Natural killer cell (primary cell): ENCODE data around the gene NCAPG2. TPM values are rescaled to one million over a fixed set of nuclear protein-coding genes. Genes with fewer than 3 reads are reported as not detected.
A peak's percentile ranks its signal among the peaks of the same experiment; 100 is the strongest.

Experiments
- ATAC-seq, 3 donors: fragments of 150-1000 bp in 2 of 3; fragments of 200-7000 bp in 1 of 3; cut with Tn5 transposase; 1 replicate in 1 of 3; 2 replicates in 2 of 3; pipeline ENCODE4 v1.10.0; 2021; ENCODE audit warnings: mild to moderate bottlenecking in 2 of 3, moderate library complexity in 2 of 3
- DNase-seq, 2 donors: peaks; one replicate each; pipeline versions ENCODE4 v3.0.0 to v3.0.0-alpha.2; 2013 to 2021; ENCODE audit warnings: mixed read lengths in 1 of 2
- H3K27ac ChIP-seq: one replicate; pipeline ENCODE4 v1.5.1; 2013; ENCODE audit warnings: mild to moderate bottlenecking, low read length
- H3K27me3 ChIP-seq: one replicate; pipeline ENCODE4 v1.6.1; 2013; ENCODE audit warnings: low read length; ENCODE audit not compliant: control insufficient read depth, insufficient read depth
- H3K36me3 ChIP-seq: one replicate; pipeline ENCODE4 v1.6.1; 2013; ENCODE audit warnings: low read length; ENCODE audit not compliant: control insufficient read depth, insufficient read depth
- H3K4me1 ChIP-seq: one replicate; pipeline ENCODE4 v1.6.1; 2013; ENCODE audit warnings: low read length; ENCODE audit not compliant: control insufficient read depth, insufficient read depth
- H3K4me3 ChIP-seq: one replicate; pipeline ENCODE4 v1.5.1; 2013; ENCODE audit warnings: low read length
- H3K9me3 ChIP-seq: one replicate; pipeline ENCODE4 v1.6.1; 2013; ENCODE audit warnings: low read length; ENCODE audit not compliant: control insufficient read depth, insufficient read depth
- H3K27ac Mint-ChIP-seq, 2 donors: one replicate each; pipeline ENCODE4 v1.8.0; 2022; ENCODE audit warnings: mild to moderate bottlenecking in 2 of 2, mixed read lengths in 2 of 2, moderate library complexity in 1 of 2
- H3K27me3 Mint-ChIP-seq, 2 donors: one replicate each; pipeline ENCODE4 v1.8.0; 2022; ENCODE audit warnings: low read depth in 2 of 2, mixed read lengths in 2 of 2
- H3K36me3 Mint-ChIP-seq: one replicate; pipeline ENCODE4 v1.8.0; 2022; ENCODE audit warnings: mixed read lengths
- H3K4me1 Mint-ChIP-seq, 2 donors: one replicate each; pipeline ENCODE4 v1.8.0; 2022; ENCODE audit warnings: mixed read lengths in 2 of 2
- H3K4me3 Mint-ChIP-seq: one replicate; pipeline ENCODE4 v1.8.0; 2022; ENCODE audit warnings: mild to moderate bottlenecking, moderate library complexity, mixed read lengths
- H3K9me3 Mint-ChIP-seq, 2 donors: one replicate each; pipeline ENCODE4 v1.8.0; 2022; ENCODE audit warnings: mixed read lengths in 2 of 2
- WGBS: methylation state at CpG from one replicate; pipeline ENCODE4 v1.1.7; 2013; ENCODE audit warnings: missing lambda C conversion rate; ENCODE audit not compliant: insufficient coverage; 5-methylcytosine and 5-hydroxymethylcytosine counted together
- intact Hi-C: fragments of 100-400 bp; cut with micrococcal nuclease; formaldehyde crosslinking; loops from one replicate; pipeline ENCODE4 v1.14.2; 2022
- total RNA-seq, 4 donors: library from RNA; stranded (reverse); fragments of 120-200 nt in 1 of 4; gene quantifications; one replicate each; pipeline versions ENCODE4 v1.2.3 to v1.2.4, GENCODE V29; 2013 to 2022
- TF ChIP-seq, protein P1 (sequence below): fragments of 200-600 bp; IDR thresholded peaks from one replicate; pipeline ENCODE4 v1.8.0; 2022; ENCODE audit warnings: antibody characterized with exemption

NCAPG2 gene
- total RNA-seq, 3 donors from 2014 or later (not counting 1 experiment from before 2014, with no cell fraction given): 8.8 to 14.8 (median 14.1) TPM

DNA sequence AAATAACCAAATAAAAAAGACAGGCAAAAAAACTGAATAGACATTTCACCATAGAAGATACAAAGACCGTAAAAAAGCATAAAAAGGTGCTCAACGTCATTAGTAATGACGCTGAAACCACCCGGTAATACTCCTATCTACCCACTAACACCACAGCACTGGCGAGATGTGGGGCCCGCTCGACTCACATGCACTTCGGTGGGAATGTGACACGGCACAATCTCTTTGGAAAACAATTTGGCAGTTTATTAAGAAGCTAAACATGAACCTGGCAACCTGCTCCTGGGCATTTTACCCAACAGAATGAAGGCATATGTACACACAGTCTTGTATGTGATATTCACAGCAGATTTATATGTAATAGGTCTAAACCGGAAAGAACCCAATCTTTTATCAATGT lies 42.8 kb upstream of the NCAPG2 start:
- TF ChIP-seq, protein P1, sequence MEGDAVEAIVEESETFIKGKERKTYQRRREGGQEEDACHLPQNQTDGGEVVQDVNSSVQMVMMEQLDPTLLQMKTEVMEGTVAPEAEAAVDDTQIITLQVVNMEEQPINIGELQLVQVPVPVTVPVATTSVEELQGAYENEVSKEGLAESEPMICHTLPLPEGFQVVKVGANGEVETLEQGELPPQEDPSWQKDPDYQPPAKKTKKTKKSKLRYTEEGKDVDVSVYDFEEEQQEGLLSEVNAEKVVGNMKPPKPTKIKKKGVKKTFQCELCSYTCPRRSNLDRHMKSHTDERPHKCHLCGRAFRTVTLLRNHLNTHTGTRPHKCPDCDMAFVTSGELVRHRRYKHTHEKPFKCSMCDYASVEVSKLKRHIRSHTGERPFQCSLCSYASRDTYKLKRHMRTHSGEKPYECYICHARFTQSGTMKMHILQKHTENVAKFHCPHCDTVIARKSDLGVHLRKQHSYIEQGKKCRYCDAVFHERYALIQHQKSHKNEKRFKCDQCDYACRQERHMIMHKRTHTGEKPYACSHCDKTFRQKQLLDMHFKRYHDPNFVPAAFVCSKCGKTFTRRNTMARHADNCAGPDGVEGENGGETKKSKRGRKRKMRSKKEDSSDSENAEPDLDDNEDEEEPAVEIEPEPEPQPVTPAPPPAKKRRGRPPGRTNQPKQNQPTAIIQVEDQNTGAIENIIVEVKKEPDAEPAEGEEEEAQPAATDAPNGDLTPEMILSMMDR: no peak
- H3K4me1 Mint-ChIP-seq: peaks cover 5 to 6% of the 10 kb centered on the region in 2 donors
- Histone ChIP-seq H3K4me1 (no peaks in the 10 kb centered on the region), H3K4me3 (no peak overlapping the region), H3K36me3 (peaks cover 69% of the 10 kb centered on the region), H3K9me3 (no peaks in the 10 kb centered on the region), H3K27ac (no peak overlapping the region), H3K27me3 (no peaks in the 10 kb centered on the region)
- H3K27me3 Mint-ChIP-seq: no peaks in the 10 kb centered on the region
- H3K9me3 Mint-ChIP-seq: no peaks in the 10 kb centered on the region
- peaks cover 18% of the 10 kb centered on the region for H3K36me3 Mint-ChIP-seq
- intact Hi-C loops: no loop called here
- no peak overlapping the region for H3K4me3 Mint-ChIP-seq
- DNase-seq (no peak), ATAC-seq (no peak)
- WGBS: 97% methylated on average over 9 of the region's 10 CpGs
- H3K27ac Mint-ChIP-seq: no peak overlapping the region

DNA sequence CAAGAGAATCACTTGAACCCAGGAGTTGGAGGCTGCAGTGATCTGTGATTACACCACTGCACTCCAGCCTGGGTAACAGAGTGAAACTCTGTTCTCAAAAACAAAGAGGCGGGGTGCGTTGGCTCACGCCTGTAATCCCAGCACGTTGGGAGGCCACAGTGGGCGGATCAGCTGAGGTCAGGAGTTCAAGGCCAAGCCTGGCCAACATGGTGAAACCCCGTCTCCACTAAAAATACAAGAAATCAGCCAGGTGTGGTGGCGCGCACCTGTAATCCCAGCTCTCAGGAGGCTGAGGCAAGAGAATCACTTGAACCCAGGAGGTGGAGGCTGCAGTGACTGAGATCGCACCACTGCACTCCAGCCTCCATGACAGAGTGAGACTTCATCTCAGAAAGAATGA lies 42.4 kb upstream of the NCAPG2 start:
- Histone ChIP-seq H3K27ac (no peak overlapping the region), H3K36me3 (peaks cover 74% of the 10 kb centered on the region), H3K27me3 (no peaks in the 10 kb centered on the region), H3K4me3 (no peak overlapping the region), H3K4me1 (no peaks in the 10 kb centered on the region), H3K9me3 (no peaks in the 10 kb centered on the region)
- DNase-seq (no peak), ATAC-seq (no peak)
- TF ChIP-seq, protein P1: no peak
- Mint-ChIP-seq H3K27me3 (no peaks in the 10 kb centered on the region), H3K4me1 (peaks cover 5 to 6% of the 10 kb centered on the region in 2 donors), H3K27ac (no peak overlapping the region), H3K4me3 (no peak overlapping the region), H3K9me3 (no peaks in the 10 kb centered on the region), H3K36me3 (peaks cover 18% of the 10 kb centered on the region)
- 95% methylated on average over 9 of the region's 9 CpGs for WGBS
- intact Hi-C loops: no loop called here

DNA sequence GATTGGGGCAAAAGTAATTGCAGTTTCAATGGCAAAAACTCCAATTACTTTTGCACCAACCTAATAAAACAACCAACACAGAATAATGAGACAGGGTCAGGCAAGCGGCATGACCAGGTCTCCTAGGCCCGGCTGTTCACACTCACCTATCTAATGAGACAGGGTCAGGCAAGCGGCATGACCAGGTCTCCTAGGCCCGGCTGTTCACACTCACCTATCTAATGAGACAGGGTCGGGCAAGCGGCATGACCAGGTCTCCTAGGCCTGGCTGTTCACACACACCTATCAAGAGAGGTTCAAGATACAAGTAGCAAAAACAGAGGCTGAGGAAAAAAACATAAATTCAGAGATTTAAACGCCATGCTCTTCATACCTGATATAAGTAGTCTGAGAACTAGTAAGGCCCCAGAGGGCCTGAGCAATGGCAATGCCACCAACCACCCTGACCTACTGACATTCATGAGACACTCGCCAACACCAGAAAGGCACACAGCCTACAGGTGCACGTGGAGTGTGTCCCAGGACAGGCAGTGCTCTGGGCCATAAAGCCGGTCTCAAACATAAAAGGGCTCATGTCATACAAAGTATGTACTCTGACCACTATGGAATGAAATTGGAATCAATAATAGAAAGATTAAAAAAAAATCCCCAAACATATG lies 40.6 kb upstream of the NCAPG2 start:
- ATAC-seq (no peak), DNase-seq (no peak)
- Mint-ChIP-seq H3K4me1 (peaks cover 10 to 15% of the 10 kb centered on the region in 2 donors), H3K27ac (peak overlapping the region in 1 of 2 donors; percentile 62), H3K36me3 (peaks cover 28% of the 10 kb centered on the region), H3K9me3 (no peaks in the 10 kb centered on the region), H3K27me3 (no peaks in the 10 kb centered on the region), H3K4me3 (no peak overlapping the region)
- Histone ChIP-seq H3K4me1 (peaks cover 5% of the 10 kb centered on the region), H3K4me3 (no peak overlapping the region), H3K27me3 (no peaks in the 10 kb centered on the region), H3K36me3 (peaks cover 85% of the 10 kb centered on the region), H3K9me3 (no peaks in the 10 kb centered on the region), H3K27ac (no peak overlapping the region)
- intact Hi-C loops: no loop called here
- TF ChIP-seq, protein P1: no peak
- WGBS: 81% methylated on average over 7 of the region's 10 CpGs

DNA sequence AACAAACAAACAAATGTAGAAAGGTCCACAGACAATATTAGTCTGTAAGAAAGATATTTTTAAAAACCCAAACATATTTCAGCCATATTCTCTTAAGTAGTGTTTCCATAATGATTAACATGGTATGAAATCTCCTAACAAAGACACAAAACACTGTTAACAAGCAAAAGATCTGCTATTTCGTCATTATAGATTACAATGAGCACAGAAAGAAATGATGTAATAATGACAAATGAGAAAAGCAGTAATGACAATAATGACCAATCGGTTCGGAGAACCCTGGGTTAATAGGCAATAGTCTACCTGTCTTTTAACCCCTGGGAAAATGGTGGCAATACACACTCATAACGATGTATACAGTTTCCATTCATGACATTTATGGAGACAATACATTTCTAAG lies 39.5 kb upstream of the NCAPG2 start:
- ATAC-seq (no peak), DNase-seq (no peak)
- Mint-ChIP-seq H3K27me3 (no peaks in the 10 kb centered on the region), H3K9me3 (no peaks in the 10 kb centered on the region), H3K4me1 (peaks cover 13 to 18% of the 10 kb centered on the region in 2 donors), H3K27ac (peak overlapping the region in 1 of 2 donors; percentile 26), H3K36me3 (peaks cover 30% of the 10 kb centered on the region), H3K4me3 (no peak overlapping the region)
- Histone ChIP-seq H3K4me1 (peaks cover 13% of the 10 kb centered on the region), H3K27me3 (no peaks in the 10 kb centered on the region), H3K9me3 (no peaks in the 10 kb centered on the region), H3K36me3 (peaks cover 85% of the 10 kb centered on the region), H3K27ac (no peak overlapping the region), H3K4me3 (no peak overlapping the region)
- intact Hi-C loops: no loop called here
- TF ChIP-seq, protein P1: no peak
- 99% methylated on average over 4 of the region's 4 CpGs for WGBS
